Gastrocnemius medialis (tissue), 4 donors: ENCODE measurements around the gene LRP1.

ENCODE experiments used
- POLR2A ChIP-seq, 2 donors: fragments of 450-650 bp; IDR thresholded peaks; one replicate each; pipeline ENCODE4 v1.6.1; 2017; ENCODE audit warnings: antibody characterized with exemption in 2 of 2, mild to moderate bottlenecking in 2 of 2, moderate library complexity in 2 of 2
- TF ChIP-seq, protein P1 (sequence below), 5 experiments: fragments of 450-650 bp in 3 of 5; fragments of 200-600 bp in 2 of 5; sonication (generic) in 2 of 5; IDR thresholded peaks in 4 of 5; conservative IDR thresholded peaks in 1 of 5; 1 replicate in 4 of 5; 2 replicates in 1 of 5; pipeline ENCODE4 v1.5.1; 2016 to 2019; ENCODE audit warnings: antibody characterized with exemption in 5 of 5, mild to moderate bottlenecking in 3 of 5, moderate library complexity in 3 of 5

DNA sequence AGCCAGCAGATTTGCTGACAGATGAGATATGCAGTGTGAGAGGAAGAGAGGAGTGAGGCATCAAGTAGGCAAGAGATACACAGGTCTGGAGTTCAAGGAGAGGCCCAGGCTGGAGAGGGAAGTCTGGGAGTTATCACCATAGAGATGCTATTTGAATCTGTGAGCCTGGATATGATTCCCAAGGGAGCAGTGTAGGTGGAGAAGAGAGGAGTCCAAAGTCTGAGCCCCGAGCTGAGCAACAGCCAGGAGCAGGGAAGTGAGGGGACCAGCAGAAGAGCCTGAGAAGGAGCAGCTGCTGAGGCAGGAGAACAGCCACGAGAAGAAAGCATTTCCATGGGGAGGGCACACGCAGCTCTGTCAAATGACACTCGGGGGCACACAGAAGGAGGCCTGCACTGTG is 68.2 kb downstream of the LRP1 start:
- TF ChIP-seq, protein P1, sequence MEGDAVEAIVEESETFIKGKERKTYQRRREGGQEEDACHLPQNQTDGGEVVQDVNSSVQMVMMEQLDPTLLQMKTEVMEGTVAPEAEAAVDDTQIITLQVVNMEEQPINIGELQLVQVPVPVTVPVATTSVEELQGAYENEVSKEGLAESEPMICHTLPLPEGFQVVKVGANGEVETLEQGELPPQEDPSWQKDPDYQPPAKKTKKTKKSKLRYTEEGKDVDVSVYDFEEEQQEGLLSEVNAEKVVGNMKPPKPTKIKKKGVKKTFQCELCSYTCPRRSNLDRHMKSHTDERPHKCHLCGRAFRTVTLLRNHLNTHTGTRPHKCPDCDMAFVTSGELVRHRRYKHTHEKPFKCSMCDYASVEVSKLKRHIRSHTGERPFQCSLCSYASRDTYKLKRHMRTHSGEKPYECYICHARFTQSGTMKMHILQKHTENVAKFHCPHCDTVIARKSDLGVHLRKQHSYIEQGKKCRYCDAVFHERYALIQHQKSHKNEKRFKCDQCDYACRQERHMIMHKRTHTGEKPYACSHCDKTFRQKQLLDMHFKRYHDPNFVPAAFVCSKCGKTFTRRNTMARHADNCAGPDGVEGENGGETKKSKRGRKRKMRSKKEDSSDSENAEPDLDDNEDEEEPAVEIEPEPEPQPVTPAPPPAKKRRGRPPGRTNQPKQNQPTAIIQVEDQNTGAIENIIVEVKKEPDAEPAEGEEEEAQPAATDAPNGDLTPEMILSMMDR (IDR thresholded peaks at IDR 0.05 in 4 of 5, conservative IDR thresholded peaks at IDR 0.05 in 1 of 5): no peak
- no peak for TF ChIP-seq POLR2A (IDR thresholded peaks at IDR 0.05)
